CD4-positive, alpha-beta T cell (primary cell): ENCODE results near the gene TMEM131. TPM values are rescaled to one million over a fixed set of nuclear protein-coding genes. Genes with fewer than 3 reads are reported as not detected.

ENCODE experiments used
- ATAC-seq: fragments of 200-7000 bp; cut with Tn5 transposase; one replicate; pipeline ENCODE4 v1.10.0; 2022; ENCODE audit warnings: mild to moderate bottlenecking; ENCODE audit not compliant: poor library complexity
- CTCF ChIA-PET: fragments of 350-600 bp; sonication (Branson Sonifier 250); formaldehyde crosslinking; loops from one replicate; lab custom pipeline; 2021; ENCODE audit warnings: antibody characterized with exemption, inconsistent platforms; lab: Charles Lee
- POLR2A ChIA-PET: fragments of 350-600 bp; sonication (Branson Sonifier 250); formaldehyde crosslinking; loops from one replicate; lab custom pipeline; 2021; ENCODE audit warnings: antibody characterized with exemption, inconsistent platforms; lab: Charles Lee
- DNase-seq, 14 experiments: peaks; one replicate each; pipeline ENCODE4 v3.0.0-alpha.2; 2013 to 2020; ENCODE audit warnings: mixed read lengths in 2 of 14
- H3K27ac ChIP-seq, 2 donors: one replicate each; pipeline versions ENCODE4 v1.5.1 to v1.7.0; 2013; ENCODE audit warnings: low read length in 2 of 2, low read depth in 1 of 2, mild to moderate bottlenecking in 1 of 2
- H3K27me3 ChIP-seq, 2 experiments: 1 replicate in 1 of 2; 2 replicates in 1 of 2; pipeline versions ENCODE4 v1.6.1 to v1.7.0; 2013; ENCODE audit warnings: low read length in 2 of 2, control low read depth in 1 of 2, mild to moderate bottlenecking in 1 of 2, moderate library complexity in 1 of 2; ENCODE audit not compliant: insufficient read depth in 2 of 2, control insufficient read depth in 1 of 2
- H3K36me3 ChIP-seq: one replicate; pipeline ENCODE4 v1.6.1; 2013; ENCODE audit warnings: low read length, control low read depth; ENCODE audit not compliant: insufficient read depth
- H3K4me1 ChIP-seq: one replicate; pipeline ENCODE4 v1.6.1; 2013; ENCODE audit warnings: low read length, control low read depth; ENCODE audit not compliant: insufficient read depth
- H3K4me3 ChIP-seq: one replicate; pipeline ENCODE4 v1.5.1; 2013; ENCODE audit warnings: mild to moderate bottlenecking, low read length, moderate library complexity
- H3K9me3 ChIP-seq, 2 experiments: 1 replicate in 1 of 2; 2 replicates in 1 of 2; pipeline versions ENCODE4 v1.6.1 to v1.7.0; 2013; ENCODE audit warnings: low read length in 2 of 2, mild to moderate bottlenecking in 2 of 2, control low read depth in 1 of 2, moderate library complexity in 1 of 2; ENCODE audit not compliant: control insufficient read depth in 1 of 2, insufficient read depth in 1 of 2
- H3K27ac Mint-ChIP-seq: one replicate; pipeline ENCODE4 v1.8.0; 2020; ENCODE audit warnings: mixed read lengths
- H3K27me3 Mint-ChIP-seq: one replicate; pipeline ENCODE4 v1.8.0; 2021; ENCODE audit warnings: mixed read lengths
- H3K36me3 Mint-ChIP-seq: one replicate; pipeline ENCODE4 v1.8.0; 2021; ENCODE audit warnings: low read depth, mixed read lengths
- H3K4me1 Mint-ChIP-seq: one replicate; pipeline ENCODE4 v1.8.0; 2021; ENCODE audit warnings: low read depth, mixed read lengths
- H3K4me3 Mint-ChIP-seq: one replicate; pipeline ENCODE4 v1.8.0; 2020; ENCODE audit warnings: mild to moderate bottlenecking, mixed read lengths
- H3K9me3 Mint-ChIP-seq: one replicate; pipeline ENCODE4 v1.8.0; 2020; ENCODE audit warnings: mixed read lengths
- CTCF ChIP-seq: fragments of 200-600 bp; IDR thresholded peaks from one replicate; pipeline ENCODE4 v1.8.0; 2022; ENCODE audit warnings: antibody characterized with exemption, mild to moderate bottlenecking
- intact Hi-C, 2 experiments: fragments of 100-400 bp; cut with DNase I in 1 of 2; cut with micrococcal nuclease in 1 of 2; formaldehyde crosslinking; loops; one replicate each; pipeline versions ENCODE4 v1.15.1 to v1.9.0; 2023 to 2025; cut with DNase I, micrococcal nuclease
- total RNA-seq, 174 experiments: library from RNA in 2 of 174; stranded (reverse) in 2 of 174; gene quantifications; one replicate each; pipeline ENCODE4 v1.2.3 and lab custom pipeline; 2021 to 2026

The TMEM131 gene
- total RNA-seq, 2 experiments from 2014 or later = 29.2 to 33.6 TPM

- ChIA-PET POLR2A (no interaction called here), CTCF (no interaction called here)
- Histone ChIP-seq H3K4me3 (no peak overlapping the region), H3K9me3 (no peaks in the 10 kb centered on the region), H3K36me3 (no peaks in the 10 kb centered on the region), H3K4me1 (no peaks in the 10 kb centered on the region), H3K27me3 (no peaks in the 10 kb centered on the region), H3K27ac (no peak overlapping the region)
- intact Hi-C loops = no loop called here
- Mint-ChIP-seq H3K36me3 (no peaks in the 10 kb centered on the region), H3K4me3 (no peak overlapping the region), H3K27me3 (no peaks in the 10 kb centered on the region), H3K27ac (no peak overlapping the region), H3K4me1 (no peaks in the 10 kb centered on the region), H3K9me3 (no peaks in the 10 kb centered on the region)
- ATAC-seq (no peak), DNase-seq (no peak)
- no peak for TF ChIP-seq CTCF
Observed at GRCh38 chr2:98006378-98006777, 10.6 kb upstream of the TMEM131 start.

- DNase-seq (no peak), ATAC-seq (no peak)
- intact Hi-C loops = no loop called here
- H3K9me3 Mint-ChIP-seq = no peaks in the 10 kb centered on the region
- ChIA-PET CTCF (no interaction called here), POLR2A (no interaction called here)
- H3K27me3 Mint-ChIP-seq = no peaks in the 10 kb centered on the region
- no peak for TF ChIP-seq CTCF
- no peak overlapping the region for H3K4me3 Mint-ChIP-seq
- H3K27ac ChIP-seq = no peak overlapping the region
- no peaks in the 10 kb centered on the region for H3K4me1 Mint-ChIP-seq
- H3K36me3 ChIP-seq = no peaks in the 10 kb centered on the region
- no peak overlapping the region for H3K27ac Mint-ChIP-seq
- no peak overlapping the region for H3K4me3 ChIP-seq
- no peaks in the 10 kb centered on the region for H3K36me3 Mint-ChIP-seq
- H3K9me3 ChIP-seq = no peaks in the 10 kb centered on the region
- H3K27me3 ChIP-seq = no peaks in the 10 kb centered on the region
- no peaks in the 10 kb centered on the region for H3K4me1 ChIP-seq
Observed at GRCh38 chr2:98004613-98005012, 8.9 kb upstream of the TMEM131 start.

- Mint-ChIP-seq H3K27me3 (no peaks in the 10 kb centered on the region), H3K4me1 (no peaks in the 10 kb centered on the region), H3K4me3 (no peak overlapping the region), H3K9me3 (no peaks in the 10 kb centered on the region), H3K27ac (no peak overlapping the region), H3K36me3 (no peaks in the 10 kb centered on the region)
- Histone ChIP-seq H3K4me3 (no peak overlapping the region), H3K36me3 (no peaks in the 10 kb centered on the region), H3K4me1 (no peaks in the 10 kb centered on the region), H3K9me3 (no peaks in the 10 kb centered on the region), H3K27ac (no peak overlapping the region), H3K27me3 (no peaks in the 10 kb centered on the region)
- no peak for TF ChIP-seq CTCF
- ChIA-PET POLR2A (no interaction called here), CTCF (no interaction called here)
- no peak for DNase-seq
- intact Hi-C loops = no loop called here
- ATAC-seq = no peak
Observed at GRCh38 chr2:98004047-98004446, 8.3 kb upstream of the TMEM131 start.
